OCI-LY7 (cell line): Measurements from ENCODE around the gene RPF1. TPM values are rescaled to one million over a fixed set of nuclear protein-coding genes. Genes with fewer than 3 reads are reported as not detected.
"Not testable (repeated sequence)": the region's sequence is repeated elsewhere in the genome, so short reads cannot be mapped to it uniquely, and the experiment has no call there.

Experiments
- BruUV-seq: library from RNA; stranded (reverse); fragments of 400-500 nt; replicated peaks from 2 replicates; lab custom pipeline; 2021; lab: Mats Ljungman, UMichigan
- CTCF ChIA-PET: fragments of 300-600 bp; sonication (Branson Sonifier 250); formaldehyde crosslinking; loops from one replicate; lab custom pipeline; 2022; ENCODE audit warnings: antibody characterized with exemption; ENCODE audit not compliant: unreplicated experiment; lab: Charles Lee
- POLR2A ChIA-PET: fragments of 300-600 bp; sonication (Branson Sonifier 250); formaldehyde crosslinking; loops from one replicate; lab custom pipeline; 2022; ENCODE audit warnings: antibody characterized with exemption; lab: Charles Lee
- DNase-seq: peaks from one replicate; pipeline ENCODE4 v3.0.0-alpha.2; 2015; ENCODE audit warnings: low spot score
- H2AFZ ChIP-seq: fragments of 200-600 bp; sonication (generic), shearing (Covaris generic); 2 replicates; pipeline ENCODE4 v1.6.1; 2014; ENCODE audit warnings: mild to moderate bottlenecking, antibody characterized with exemption, low read length, moderate library complexity
- H3K27ac ChIP-seq: fragments of 200-600 bp; sonication (generic); 2 replicates; pipeline ENCODE4 v1.5.1; 2014; ENCODE audit warnings: mixed run types, low read depth, mild to moderate bottlenecking, moderate library complexity, low read length, inconsistent platforms; ENCODE audit not compliant: poor library complexity, severe bottlenecking
- H3K36me3 ChIP-seq: fragments of 200-600 bp; sonication (generic); 2 replicates; pipeline ENCODE4 v1.6.1; 2014; ENCODE audit warnings: mild to moderate bottlenecking, antibody characterized with exemption, low read length, moderate library complexity, mixed read lengths; ENCODE audit not compliant: insufficient read depth
- H3K4me1 ChIP-seq: fragments of 200-600 bp; sonication (generic); 2 replicates; pipeline ENCODE4 v1.5.1; 2014; ENCODE audit warnings: mild to moderate bottlenecking, low read length; ENCODE audit not compliant: insufficient read depth, poor library complexity, severe bottlenecking
- H3K4me2 ChIP-seq: fragments of 200-600 bp; sonication (generic); 2 replicates; pipeline ENCODE4 v1.6.1; 2014; ENCODE audit warnings: mild to moderate bottlenecking, low read length
- H3K4me3 ChIP-seq: fragments of 200-600 bp; sonication (generic); 2 replicates; pipeline ENCODE4 v1.5.1; 2014; ENCODE audit warnings: mild to moderate bottlenecking, low read depth, low read length; ENCODE audit not compliant: poor library complexity, severe bottlenecking
- H3K79me2 ChIP-seq: fragments of 200-600 bp; sonication (generic); 2 replicates; pipeline ENCODE4 v1.6.1; 2016; ENCODE audit warnings: low read depth, mild to moderate bottlenecking, low read length, moderate library complexity, mixed read lengths; ENCODE audit not compliant: insufficient read depth
- H3K9me2 ChIP-seq: fragments of 200-600 bp; sonication (generic); 2 replicates; pipeline ENCODE4 v1.6.1; 2016; ENCODE audit warnings: mild to moderate bottlenecking, low read length, mixed read lengths; ENCODE audit not compliant: insufficient read depth
- H3K9me3 ChIP-seq: fragments of 200-600 bp; sonication (generic); 2 replicates; pipeline ENCODE4 v1.6.1; 2014; ENCODE audit warnings: mild to moderate bottlenecking, mixed run types, low read length, mixed read lengths
- H4K20me1 ChIP-seq: fragments of 200-600 bp; sonication (generic); 2 replicates; pipeline ENCODE4 v1.6.1; 2014; ENCODE audit warnings: mild to moderate bottlenecking, antibody characterized with exemption, low read length, moderate library complexity, mixed read lengths; ENCODE audit not compliant: insufficient read depth
- CTCF ChIP-seq: fragments of 200-600 bp; sonication (generic); conservative IDR thresholded peaks from 2 replicates; pipeline ENCODE4 v1.5.1; 2014; ENCODE audit warnings: mild to moderate bottlenecking, antibody characterized with exemption, low read length, moderate library complexity, mixed read lengths
- EZH2phosphoT487 ChIP-seq: fragments of 200-600 bp; sonication (generic); IDR thresholded peaks from 2 replicates; pipeline ENCODE4 v1.6.1; 2018; ENCODE audit warnings: low read depth, borderline replicate concordance, mild to moderate bottlenecking, mixed run types, antibody characterized with exemption, low read length, moderate library complexity, mixed read lengths
- intact Hi-C: fragments of 100-400 bp; cut with micrococcal nuclease; formaldehyde crosslinking; loops from one replicate; pipeline ENCODE4 v1.10.0; 2022; ENCODE audit not compliant: unreplicated experiment
- total RNA-seq, 2 experiments: library from RNA; depleted of rRNA in 1 of 2; stranded (reverse); fragments of >200 nt in 1 of 2; shearing (Covaris generic) in 1 of 2; gene quantifications; 2 replicates each; pipeline ENCODE4 v1.2.3, GENCODE V29; 2014 to 2022

RPF1 gene
- total RNA-seq, 2 experiments from 2014 or later, result 49.7 to 57.9 TPM

- CTCF ChIA-PET, result no interaction called here
- no TSS peak for BruUV-seq
- POLR2A ChIA-PET, result interaction anchor here (0.7 to 4.4 kb wide), 18 partner anchors 11 to 770 kb away, joined by 3 to 43 read pairs (median 4); partner anchors contain the start of genes CTBS, PRKACB, SAMD13 and SSX2IP
Measured at GRCh38 chr1:84506002-84506728, 27.1 kb downstream of the RPF1 start, which contains the start of the genes GNG5 and SPATA1. Gene GNG5, minus strand, starts transcription at chr1:84506581. Its CDS starts 490 bp downstream, at chr1:84506091. Gene SPATA1, plus strand, starts transcription at chr1:84506386. Its CDS starts 9,974 bp downstream, at chr1:84516360.

GRCh38 chr1:84506729-84507453 lies 27.8 kb downstream of the RPF1 start:
- TSS peak; percentile 79 for BruUV-seq
- H3K79me2 ChIP-seq, result peaks cover 50% of the 10 kb centered on the region

More at GRCh38 chr1:84506002-84506728, 27.1 kb downstream of the RPF1 start, which contains the start of the genes GNG5 and SPATA1:
- H3K79me2 ChIP-seq, result peaks cover 57% of the 10 kb centered on the region
- peaks cover 33% of the 10 kb centered on the region for H3K4me1 ChIP-seq
- TF ChIP-seq CTCF, result no peak
- TF ChIP-seq EZH2phosphoT487, result no peak
- peak within 1 kb of the TSS; percentile 86 for H3K4me2 ChIP-seq
- peaks cover 27% of the 10 kb centered on the region for H4K20me1 ChIP-seq
- H2AFZ ChIP-seq, result peak within 1 kb of the TSS; percentile 86
- intact Hi-C loops, result loop anchor here (1.0 to 10.0 kb wide), 8 partner anchors 27 to 741 kb away; partner anchors contain the start of genes CTBS, PRKACB, RPF1 and SAMD13
- H3K4me3 ChIP-seq, result peak within 1 kb of the TSS; percentile 91
- H3K27ac ChIP-seq, result peak within 1 kb of the TSS; percentile 87
- H3K9me3 ChIP-seq, result peaks cover 12% of the 10 kb centered on the region
- DNase-seq, result peak; percentile 96
- H3K9me2 ChIP-seq, result no peaks in the 10 kb centered on the region
- H3K36me3 ChIP-seq, result peaks cover 35% of the 10 kb centered on the region

GRCh38 chr1:84507887-84508286 lies 28.8 kb downstream of the RPF1 start:
- Histone ChIP-seq H3K9me3 (peaks cover 12% of the 10 kb centered on the region), H3K4me3 (peak overlapping the region; percentile 91), H3K79me2 (peaks cover 41% of the 10 kb centered on the region), H2AFZ (peak overlapping the region; percentile 86), H3K36me3 (peaks cover 19% of the 10 kb centered on the region), H3K4me2 (peak overlapping the region; percentile 79), H3K4me1 (peaks cover 32% of the 10 kb centered on the region), H4K20me1 (peaks cover 24% of the 10 kb centered on the region), H3K27ac (peak overlapping the region; percentile 87)
- intact Hi-C loops, result loop anchor here (2.0 to 10.0 kb wide), 6 partner anchors 29 to 743 kb away; partner anchors contain the start of genes PRKACB, RPF1 and SAMD13
- BruUV-seq, CTCF ChIA-PET, H3K9me2 ChIP-seq, DNase-seq: not testable (repeated sequence)
- POLR2A ChIA-PET, result interaction anchor here (0.6 to 1.1 kb wide), 3 partner anchors 10 to 231 kb away, joined by 3 to 5 read pairs (median 4); no protein-coding TSS in a partner anchor

More at GRCh38 chr1:84506729-84507453, 27.8 kb downstream of the RPF1 start:
- H3K27ac ChIP-seq, result peak overlapping the region; percentile 87
- no peak for TF ChIP-seq EZH2phosphoT487
- 0 out of 2 replicates have a peak, but pooled peaks have one; percentile 24 for TF ChIP-seq CTCF
- H3K9me2 ChIP-seq, result no peaks in the 10 kb centered on the region
- peaks cover 12% of the 10 kb centered on the region for H3K9me3 ChIP-seq
- peaks cover 26% of the 10 kb centered on the region for H4K20me1 ChIP-seq
- H3K36me3 ChIP-seq, result peaks cover 28% of the 10 kb centered on the region
- CTCF ChIA-PET, result no interaction called here
- H3K4me2 ChIP-seq, result peak overlapping the region; percentile 79
- peak overlapping the region; percentile 91 for H3K4me3 ChIP-seq
- POLR2A ChIA-PET, result interaction anchor here (0.6 to 4.4 kb wide), 16 partner anchors 11 to 769 kb away, joined by 3 to 43 read pairs (median 4); partner anchors contain the start of genes CTBS, PRKACB, SAMD13 and SSX2IP
- intact Hi-C loops, result loop anchor here (1.0 to 10.0 kb wide), 8 partner anchors 28 to 742 kb away; partner anchors contain the start of genes CTBS, PRKACB, RPF1 and SAMD13
- peak overlapping the region; percentile 86 for H2AFZ ChIP-seq
- H3K4me1 ChIP-seq, result peaks cover 33% of the 10 kb centered on the region
- DNase-seq, result no peak
